IPS DF 6.9 (cell line): ENCODE results near the gene TPK1.

ENCODE experiments used
- DNase-seq: peaks from one replicate; pipeline ENCODE4 v3.0.0-alpha.2; 2013; ENCODE audit warnings: low read depth, low spot score
- H3K27ac ChIP-seq: one replicate; pipeline ENCODE4 v1.5.1; 2013; ENCODE audit warnings: low read length, control low read depth
- H3K27me3 ChIP-seq: 2 replicates; pipeline ENCODE4 v1.6.1; 2013; ENCODE audit warnings: mild to moderate bottlenecking, low read length; ENCODE audit not compliant: control insufficient read depth, insufficient read depth
- H3K36me3 ChIP-seq: 2 replicates; pipeline ENCODE4 v1.6.1; 2013; ENCODE audit warnings: low read length; ENCODE audit not compliant: control insufficient read depth, insufficient read depth
- H3K4me1 ChIP-seq: 2 replicates; pipeline ENCODE4 v1.6.1; 2013; ENCODE audit warnings: low read length; ENCODE audit not compliant: control insufficient read depth, insufficient read depth
- H3K4me3 ChIP-seq: 2 replicates; pipeline ENCODE4 v1.5.1; 2013; ENCODE audit warnings: mild to moderate bottlenecking, low read length
- H3K9me3 ChIP-seq: 2 replicates; pipeline ENCODE4 v1.6.1; 2013; ENCODE audit warnings: low read length, inconsistent platforms; ENCODE audit not compliant: control insufficient read depth, insufficient read depth
- WGBS: extraction: QIAGEN DNeasy Blood & Tissue Kit; methylation state at CpG from one replicate; pipeline ENCODE4 v1.1.7; 2013; ENCODE audit warnings: mixed read lengths, missing lambda C conversion rate; ENCODE audit not compliant: insufficient read length, insufficient coverage; 5-methylcytosine and 5-hydroxymethylcytosine counted together

Gene TPK1

GRCh38 chr7:144653449-144653848, 182.4 kb downstream of the TPK1 start:
- no peak for DNase-seq
- no peaks in the 10 kb centered on the region for H3K36me3 ChIP-seq
- no peak overlapping the region for H3K27ac ChIP-seq
- H3K4me1 ChIP-seq = no peaks in the 10 kb centered on the region
- no peaks in the 10 kb centered on the region for H3K27me3 ChIP-seq
- no CpG with 5 or more reads among the region's 5 CpGs for WGBS
- no peaks in the 10 kb centered on the region for H3K9me3 ChIP-seq
- H3K4me3 ChIP-seq = no peak overlapping the region

- no peak for DNase-seq
- Histone ChIP-seq H3K4me1 (no peaks in the 10 kb centered on the region), H3K4me3 (no peak overlapping the region), H3K36me3 (no peaks in the 10 kb centered on the region), H3K27ac (no peak overlapping the region), H3K9me3 (no peaks in the 10 kb centered on the region), H3K27me3 (no peaks in the 10 kb centered on the region)
- WGBS = no CpG with 5 or more reads among the region's 24 CpGs
Observed at GRCh38 chr7:144650439-144650838, 185.4 kb downstream of the TPK1 start.

GRCh38 chr7:144649120-144649519, 186.7 kb downstream of the TPK1 start:
- Histone ChIP-seq H3K27ac (no peak overlapping the region), H3K4me3 (no peak overlapping the region), H3K4me1 (no peaks in the 10 kb centered on the region), H3K36me3 (no peaks in the 10 kb centered on the region), H3K27me3 (no peaks in the 10 kb centered on the region), H3K9me3 (no peaks in the 10 kb centered on the region)
- WGBS = no CpG with 5 or more reads among the region's 2 CpGs
- DNase-seq = no peak

- WGBS = no CpG with 5 or more reads among the region's 4 CpGs
Observed at GRCh38 chr7:144641389-144642044, 194.3 kb downstream of the TPK1 start.

GRCh38 chr7:144632724-144633123, 203.1 kb downstream of the TPK1 start:
- Histone ChIP-seq H3K27ac (no peak overlapping the region), H3K36me3 (no peaks in the 10 kb centered on the region), H3K27me3 (no peaks in the 10 kb centered on the region), H3K9me3 (no peaks in the 10 kb centered on the region; the same call in 1 of the 2 replicates), H3K4me1 (no peaks in the 10 kb centered on the region), H3K4me3 (no peak overlapping the region)
- DNase-seq = no peak
- WGBS = no CpG with 5 or more reads among the region's 2 CpGs

More at GRCh38 chr7:144641389-144642044, 194.3 kb downstream of the TPK1 start:
- no peak overlapping the region for H3K27ac ChIP-seq
- H3K9me3 ChIP-seq = no peaks in the 10 kb centered on the region
- H3K36me3 ChIP-seq = no peaks in the 10 kb centered on the region
- H3K4me1 ChIP-seq = no peaks in the 10 kb centered on the region
- H3K4me3 ChIP-seq = no peak overlapping the region
- H3K27me3 ChIP-seq = no peaks in the 10 kb centered on the region
- DNase-seq = no peak

GRCh38 chr7:144629598-144629997, 206.3 kb downstream of the TPK1 start:
- no peak overlapping the region for H3K27ac ChIP-seq
- H3K4me3 ChIP-seq = no peak overlapping the region
- no peaks in the 10 kb centered on the region for H3K36me3 ChIP-seq
- H3K4me1 ChIP-seq = no peaks in the 10 kb centered on the region
- H3K9me3 ChIP-seq = no peaks in the 10 kb centered on the region; the same call in 1 of the 2 replicates
- no peaks in the 10 kb centered on the region for H3K27me3 ChIP-seq
- no peak for DNase-seq

GRCh38 chr7:144629011-144629410, 206.8 kb downstream of the TPK1 start:
- no peak overlapping the region for H3K27ac ChIP-seq
- no peak for DNase-seq
- H3K27me3 ChIP-seq = no peaks in the 10 kb centered on the region
- no peaks in the 10 kb centered on the region for H3K4me1 ChIP-seq
- H3K9me3 ChIP-seq = no peaks in the 10 kb centered on the region; the same call in 1 of the 2 replicates
- H3K36me3 ChIP-seq = no peaks in the 10 kb centered on the region
- no peak overlapping the region for H3K4me3 ChIP-seq
- WGBS = no CpG with 5 or more reads among the region's 6 CpGs

GRCh38 chr7:144628176-144628575, 207.7 kb downstream of the TPK1 start:
- no peak for DNase-seq
- H3K4me3 ChIP-seq = no peak overlapping the region
- H3K4me1 ChIP-seq = no peaks in the 10 kb centered on the region
- no peak overlapping the region for H3K27ac ChIP-seq
- H3K9me3 ChIP-seq = no peaks in the 10 kb centered on the region; the same call in 1 of the 2 replicates
- H3K27me3 ChIP-seq = no peaks in the 10 kb centered on the region
- no CpG with 5 or more reads among the region's 2 CpGs for WGBS
- no peaks in the 10 kb centered on the region for H3K36me3 ChIP-seq

GRCh38 chr7:144622745-144623144, 213.1 kb downstream of the TPK1 start:
- H3K27me3 ChIP-seq = no peaks in the 10 kb centered on the region; the same call in 1 of the 2 replicates
- no CpG with 5 or more reads among the region's 3 CpGs for WGBS
- no peak overlapping the region for H3K4me3 ChIP-seq
- no peaks in the 10 kb centered on the region for H3K9me3 ChIP-seq
- no peak overlapping the region for H3K27ac ChIP-seq
- no peaks in the 10 kb centered on the region for H3K4me1 ChIP-seq
- no peak for DNase-seq
- H3K36me3 ChIP-seq = no peaks in the 10 kb centered on the region

- H3K27me3 ChIP-seq = no peaks in the 10 kb centered on the region
- no peaks in the 10 kb centered on the region for H3K4me1 ChIP-seq
- no CpG with 5 or more reads among the region's 3 CpGs for WGBS
- H3K36me3 ChIP-seq = no peaks in the 10 kb centered on the region
- H3K4me3 ChIP-seq = no peak overlapping the region
- H3K27ac ChIP-seq = no peak overlapping the region
- no peak for DNase-seq
- no peaks in the 10 kb centered on the region for H3K9me3 ChIP-seq
Observed at GRCh38 chr7:144606261-144606660, 229.6 kb downstream of the TPK1 start.

GRCh38 chr7:144596953-144597352, 238.9 kb downstream of the TPK1 start:
- Histone ChIP-seq H3K36me3 (no peaks in the 10 kb centered on the region), H3K27ac (no peak overlapping the region), H3K27me3 (no peaks in the 10 kb centered on the region), H3K4me3 (no peak overlapping the region), H3K9me3 (no peaks in the 10 kb centered on the region), H3K4me1 (no peaks in the 10 kb centered on the region)
- DNase-seq = no peak
- no CpG with 5 or more reads among the region's 4 CpGs for WGBS
